Heart left ventricle (tissue), 16 donors: ENCODE results near the gene TNNI3K. TPM values are rescaled to one million over a fixed set of nuclear protein-coding genes. Genes with fewer than 3 reads are reported as not detected.

Source experiments
- ATAC-seq, 4 donors: fragments of 200-7000 bp; cut with Tn5 transposase; one replicate each; pipeline ENCODE4 v1.9.1; 2020 to 2022; ENCODE audit warnings: moderate library complexity in 4 of 4, mild to moderate bottlenecking in 3 of 4, moderate number of reproducible peaks in 1 of 4
- DNase-seq, 5 donors: peaks; one replicate each; pipeline ENCODE4 v3.0.0-alpha.2; 2020
- H3K27ac ChIP-seq, 12 donors: fragments of 200-600 bp; sonication (generic) in 4 of 12; one replicate each; pipeline versions ENCODE4 v1.5.0 to v1.8.0; 2016 to 2022; ENCODE audit warnings: mild to moderate bottlenecking in 2 of 12
- H3K27me3 ChIP-seq, 9 donors: fragments of 200-600 bp; sonication (generic) in 2 of 9; one replicate each; pipeline versions ENCODE4 v1.5.1 to v1.8.0; 2016 to 2022; ENCODE audit warnings: mild to moderate bottlenecking in 3 of 9
- H3K36me3 ChIP-seq, 9 donors: fragments of 200-600 bp; sonication (generic) in 2 of 9; one replicate each; pipeline versions ENCODE4 v1.5.0 to v1.8.0; 2018 to 2022; ENCODE audit warnings: mild to moderate bottlenecking in 2 of 9
- H3K4me1 ChIP-seq, 12 donors: fragments of 200-600 bp; sonication (generic) in 4 of 12; one replicate each; pipeline versions ENCODE4 v1.5.0 to v1.8.0; 2016 to 2022; ENCODE audit warnings: mild to moderate bottlenecking in 3 of 12
- H3K4me3 ChIP-seq, 12 donors: fragments of 200-600 bp; sonication (generic) in 4 of 12; one replicate each; pipeline versions ENCODE4 v1.5.0 to v1.8.0; 2017 to 2022; ENCODE audit warnings: mild to moderate bottlenecking in 9 of 12, moderate library complexity in 4 of 12
- H3K9me3 ChIP-seq, 12 donors: fragments of 200-600 bp; sonication (generic) in 4 of 12; one replicate each; pipeline versions ENCODE4 v1.5.0 to v1.8.0; 2016 to 2022; ENCODE audit warnings: mild to moderate bottlenecking in 1 of 12
- CTCF ChIP-seq, 12 donors: fragments of 200-600 bp; sonication (generic) in 4 of 12; IDR thresholded peaks; one replicate each; pipeline versions ENCODE4 v1.5.0 to v1.8.0; 2018 to 2022; ENCODE audit warnings: antibody characterized with exemption in 12 of 12, mild to moderate bottlenecking in 5 of 12
- POLR2A ChIP-seq, 2 donors: fragments of 450-650 bp; IDR thresholded peaks; one replicate each; pipeline ENCODE4 v1.6.1; 2017; ENCODE audit warnings: antibody characterized with exemption in 2 of 2, mild to moderate bottlenecking in 2 of 2, moderate library complexity in 2 of 2
- WGBS, 4 donors: extraction: QIAGEN DNeasy Blood & Tissue Kit in 2 of 4; methylation state at CpG; one replicate each; pipeline versions ENCODE4 v1.1.5 to v1.1.7; 2013 to 2018; 5-methylcytosine and 5-hydroxymethylcytosine counted together
- intact Hi-C, 10 donors: fragments of 100-400 bp; cut with DNase I; formaldehyde crosslinking; loops; one replicate each; pipeline versions ENCODE4 v1.11.1 to v1.14.2; 2022
- long read RNA-seq, 3 donors: library from polyadenylated mRNA; unstranded; transcript quantifications; one replicate each; pipeline ENCODE4 v2.0.0, GENCODE V29; 2020 to 2021
- polyA plus RNA-seq, 2 donors: library from polyadenylated mRNA; stranded (reverse); fragments of 200-250 nt; gene quantifications; one replicate each; pipeline ENCODE4 v1.2.3, GENCODE V29; 2013
- total RNA-seq, 9 donors: library from RNA; depleted of rRNA in 2 of 9; stranded (reverse); fragments of >200 nt in 2 of 9; fragmentation: NEBNext Ultra II Directional in 3 of 9; extraction: Animal tissue kit (Norgen Biotek cat#: 25700) in 3 of 9; gene quantifications; one replicate each; pipeline versions ENCODE4 v1.1.0 to v1.2.4, GENCODE V29; 2016 to 2023
- donor health status: ischemic (EF 13 %, LVEDD 7.1; RV severe dilation, severe dysfunction).
- donor health status: healthy with polysubstance abuse.
- donor health status: DM: no; HTN: yes; CAD: no.
- donor health status: DM: no; HTN: no; CAD: no.
- donor health status: ischemic (EF 25% LVEDD 6.9; RV normal size, moderate dysfunction).
- donor health status: ischemic (EF 25% LVEDD 5.7; RV mildly dilated, moderate dysfunction).
- donor health status: healthy.
- donor health status: DM: yes; HTN: yes; CAD: no.
- donor health status: ischemic (EF 35%, LVEDD 5.7; RV mildly dilated, moderate dysfunction).
- donor health status: nonischemic (EF 11% LVEDD 7.7; RV severe dilation, severe dysfunction).
- donor health status: DM: yes; HTN: yes; CAD: no.
- donor health status: PGD.
- donor health status: ischemic (EF 29% LVEDD 5.4; RV normal size, mild dysfunction).
- donor health status: nonischemic (EF 23%, LVEDD 6.1; RV moderate dilation, normal function).

TNNI3K gene
- 100 to 1,000 TPM in 1 of 9 donors, 10 to 100 TPM in 8; 35.9 to 108 (median 59.9) TPM for total RNA-seq
- polyA plus RNA-seq: 10 to 100 TPM; 11.5 to 93.4 TPM
- long read RNA-seq, donor 1, transcript TNNI3K-201 (25 exons, 3,001 nt): major isoform, 37 of 80 reads
- long read RNA-seq, donor 1, partial matches to known transcripts: 24 of 80 reads
- long read RNA-seq, donor 1, other reads (novel, unspliced or antisense): 19 of 80 reads
- long read RNA-seq, donor 2, transcript TNNI3K-201 (25 exons, 3,001 nt): major isoform, 120 of 170 reads
- long read RNA-seq, donor 2, partial matches to known transcripts: 33 of 170 reads
- long read RNA-seq, donor 2, other reads (novel, unspliced or antisense): 17 of 170 reads
- long read RNA-seq, donor 3, transcript TNNI3K-201 (25 exons, 3,001 nt): major isoform, 24 of 46 reads
- long read RNA-seq, donor 3, partial matches to known transcripts: 10 of 46 reads
- long read RNA-seq, donor 3, other reads (novel, unspliced or antisense): 12 of 46 reads

GRCh38 chr1:74235153-74235552, at the start of gene TNNI3K:
TSS of gene TNNI3K (plus strand) at chr1:74235387. CDS start at chr1:74235452, 65 bp downstream.
- Histone ChIP-seq H3K27me3 (no peaks in the 10 kb centered on the region), H3K4me1 (no peaks in the 10 kb centered on the region), H3K9me3 (peaks cover 0 to 10% (median 0%) of the 10 kb centered on the region in 12 donors), H3K4me3 (peak within 1 kb of the TSS; percentile 2 to 57 (median 44)), H3K27ac (peak within 1 kb of the TSS; percentile 11 to 84 (median 68)), H3K36me3 (peaks cover 0 to 6% (median 0%) of the 10 kb centered on the region in 9 donors)
- WGBS, 4 donors: 25 to 36% (median 27%) methylated on average over 2 of the region's 2 CpGs
- intact Hi-C loops: loop anchor here in 2 of 10 donors (5.0 to 10.0 kb wide), 2 partner anchors 127 to 230 kb away; no protein-coding TSS in a partner anchor
- ATAC-seq (peak in 3 of 4 donors; percentile 54 to 68 (median 55)), DNase-seq (no peak)
- no peak for TF ChIP-seq POLR2A (IDR thresholded peaks at IDR 0.05)
- no peak for TF ChIP-seq CTCF (IDR thresholded peaks at IDR 0.05)

- DNase-seq: peak in 1 of 5 donors; percentile 14
- Histone ChIP-seq H3K9me3 (no peaks in the 10 kb centered on the region), H3K27ac (peak overlapping the region in 1 of 12 donors; percentile 7), H3K4me3 (no peak overlapping the region), H3K4me1 (peaks cover 0 to 8% (median 3%) of the 10 kb centered on the region in 12 donors), H3K36me3 (no peaks in the 10 kb centered on the region), H3K27me3 (no peaks in the 10 kb centered on the region)
- ATAC-seq: no peak
- WGBS, 4 donors: 36 to 60% (median 39%) methylated on average over 2 of the region's 2 CpGs
- intact Hi-C loops: no loop called here
- TF ChIP-seq CTCF (IDR thresholded peaks at IDR 0.05) (no peak), POLR2A (IDR thresholded peaks at IDR 0.05) (no peak)
Measured at GRCh38 chr1:74193908-74194307, 41.3 kb upstream of the TNNI3K start.

- peaks cover 0 to 20% (median 11%) of the 10 kb centered on the region in 12 donors for H3K4me1 ChIP-seq
- no peaks in the 10 kb centered on the region for H3K27me3 ChIP-seq
- no peak for TF ChIP-seq CTCF (IDR thresholded peaks at IDR 0.05)
- DNase-seq (no peak), ATAC-seq (no peak)
- H3K4me3 ChIP-seq: no peak overlapping the region
- no peak overlapping the region for H3K27ac ChIP-seq
- H3K9me3 ChIP-seq: no peaks in the 10 kb centered on the region
- intact Hi-C loops: loop anchor here in 1 of 10 donors (5.0 kb wide), 1 partner anchor 277 kb away; no protein-coding TSS in a partner anchor
- peaks cover 0 to 7% (median 4%) of the 10 kb centered on the region in 9 donors for H3K36me3 ChIP-seq
Measured at GRCh38 chr1:74195339-74195738, 39.8 kb upstream of the TNNI3K start.

- Histone ChIP-seq H3K4me3 (peak overlapping the region in 9 of 12 donors; percentile 58 to 86 (median 72)), H3K9me3 (no peaks in the 10 kb centered on the region), H3K27ac (peak overlapping the region in 11 of 12 donors; percentile 68 to 93 (median 81)), H3K4me1 (peaks cover 0 to 20% (median 11%) of the 10 kb centered on the region in 12 donors), H3K27me3 (no peaks in the 10 kb centered on the region), H3K36me3 (peaks cover 0 to 27% (median 21%) of the 10 kb centered on the region in 9 donors)
- intact Hi-C loops: loop anchor here in 1 of 10 donors (5.0 kb wide), 1 partner anchor 275 kb away; no protein-coding TSS in a partner anchor
- ATAC-seq (no peak), DNase-seq (no peak)
- 89 to 93% (median 91%) methylated on average over 5 of the region's 5 CpGs for WGBS, 4 donors
- TF ChIP-seq CTCF (IDR thresholded peaks at IDR 0.05): no peak
- no peak for TF ChIP-seq POLR2A (IDR thresholded peaks at IDR 0.05)
Measured at GRCh38 chr1:74197255-74197654, 37.9 kb upstream of the TNNI3K start.
